SU-DHL-6 (cell line): ENCODE data around the gene XPO6.

ENCODE experiments used
- H2AFZ ChIP-seq: fragments of 200-600 bp; sonication (generic); 2 replicates; pipeline ENCODE4 v1.6.1; 2014; ENCODE audit warnings: low read depth, mild to moderate bottlenecking, moderate library complexity, mixed read lengths, antibody characterized with exemption, low read length; ENCODE audit not compliant: severe bottlenecking
- H3F3A ChIP-seq: fragments of 200-600 bp; shearing (Covaris generic); 2 replicates; pipeline ENCODE4 v1.6.0; 2016; ENCODE audit warnings: antibody characterized with exemption, mild to moderate bottlenecking; ENCODE audit not compliant: insufficient read depth
- H3K27ac ChIP-seq: fragments of 200-600 bp; sonication (generic); 2 replicates; pipeline ENCODE4 v1.5.1; 2016; ENCODE audit warnings: low read depth, mild to moderate bottlenecking, low read length, moderate library complexity, mixed read lengths
- H3K27me3 ChIP-seq: fragments of 200-600 bp; sonication (generic), shearing (Covaris generic); 2 replicates; pipeline ENCODE4 v1.6.0; 2014; ENCODE audit warnings: mild to moderate bottlenecking, low read length
- H3K36me3 ChIP-seq: fragments of 200-600 bp; sonication (generic); 2 replicates; pipeline ENCODE4 v1.6.1; 2014; ENCODE audit warnings: mild to moderate bottlenecking, low read length, mixed read lengths
- H3K4me2 ChIP-seq: fragments of 300-600, 200-600 bp; shearing (Covaris generic), sonication (generic); 2 replicates; pipeline ENCODE4 v1.6.0; 2014; ENCODE audit warnings: low read length, low read depth, mild to moderate bottlenecking; ENCODE audit not compliant: poor library complexity, severe bottlenecking
- H3K4me3 ChIP-seq: fragments of 200-600 bp; sonication (generic); 2 replicates; pipeline ENCODE4 v1.5.1; 2014; ENCODE audit warnings: antibody characterized with exemption, low read length, mild to moderate bottlenecking, mixed read lengths; ENCODE audit not compliant: insufficient read depth, poor library complexity, severe bottlenecking
- H3K79me2 ChIP-seq: fragments of 200-600 bp; sonication (generic); 2 replicates; pipeline ENCODE4 v1.6.1; 2014; ENCODE audit warnings: mild to moderate bottlenecking, low read length, moderate library complexity; ENCODE audit not compliant: insufficient read depth
- H3K9ac ChIP-seq: fragments of 200-600 bp; sonication (generic); 2 replicates; pipeline ENCODE4 v1.7.0; 2014; ENCODE audit warnings: mild to moderate bottlenecking, low read length
- H3K9me2 ChIP-seq: fragments of 200-600 bp; sonication (generic); replicated peaks from 2 replicates; pipeline ENCODE4 v1.6.1; 2014; ENCODE audit warnings: low read length; ENCODE audit not compliant: insufficient read depth
- H3K9me3 ChIP-seq: fragments of 200-600 bp; sonication (generic); 2 replicates; pipeline ENCODE4 v1.6.1; 2014; ENCODE audit warnings: low read length, mixed read lengths; ENCODE audit not compliant: insufficient read depth
- H4K20me1 ChIP-seq: fragments of 200-600 bp; sonication (generic); 2 replicates; pipeline ENCODE4 v1.6.1; 2014; ENCODE audit warnings: low read depth, mild to moderate bottlenecking, antibody characterized with exemption, low read length, moderate library complexity, mixed read lengths
- CTCF ChIP-seq: fragments of 200-600 bp; sonication (generic); IDR thresholded peaks from one replicate; pipeline ENCODE4 v1.5.1; 2017; ENCODE audit warnings: antibody characterized with exemption, mild to moderate bottlenecking, low read length, moderate library complexity; ENCODE audit not compliant: insufficient read depth, poor library complexity, severe bottlenecking
- EZH2phosphoT487 ChIP-seq: fragments of 200-600 bp; sonication (generic), shearing (Covaris generic); conservative IDR thresholded peaks from 2 replicates; pipeline ENCODE4 v1.6.1; 2018; ENCODE audit warnings: mild to moderate bottlenecking, antibody characterized with exemption, low read length, moderate library complexity, mixed read lengths

The XPO6 gene

GRCh38 chr16:28089205-28089991 lies 122.4 kb downstream of the XPO6 start:
- Histone ChIP-seq H3K27ac (no peak overlapping the region), H3F3A (0 out of 2 replicates have a peak, but pooled peaks cover 3% of the 10 kb centered on the region), H3K4me2 (no peak overlapping the region), H3K79me2 (no peaks in the 10 kb centered on the region), H3K9me2 (no peaks in the 10 kb centered on the region), H4K20me1 (no peaks in the 10 kb centered on the region), H3K4me3 (no peak overlapping the region), H3K36me3 (no peaks in the 10 kb centered on the region), H3K9me3 (no peaks in the 10 kb centered on the region), H3K27me3 (no peaks in the 10 kb centered on the region), H3K9ac (no peak overlapping the region), H2AFZ (no peak overlapping the region)
- TF ChIP-seq CTCF = no peak
- no peak for TF ChIP-seq EZH2phosphoT487

GRCh38 chr16:28087675-28088300 lies 124.0 kb downstream of the XPO6 start:
- H3K27ac ChIP-seq = no peak overlapping the region
- no peak overlapping the region for H3K4me3 ChIP-seq
- H4K20me1 ChIP-seq = no peaks in the 10 kb centered on the region
- no peaks in the 10 kb centered on the region for H3K27me3 ChIP-seq
- no peaks in the 10 kb centered on the region for H3K36me3 ChIP-seq
- 0 out of 2 replicates have a peak, but pooled peaks cover 3% of the 10 kb centered on the region for H3F3A ChIP-seq
- H3K9me2 ChIP-seq = no peaks in the 10 kb centered on the region
- no peaks in the 10 kb centered on the region for H3K9me3 ChIP-seq
- no peak overlapping the region for H3K9ac ChIP-seq
- H3K79me2 ChIP-seq = no peaks in the 10 kb centered on the region
- H3K4me2 ChIP-seq = no peak overlapping the region
- TF ChIP-seq CTCF (no peak), EZH2phosphoT487 (no peak)
- H2AFZ ChIP-seq = no peak overlapping the region

- Histone ChIP-seq H3K27ac (no peak overlapping the region), H3F3A (0 out of 2 replicates have a peak, but pooled peaks cover 3% of the 10 kb centered on the region), H3K4me3 (no peak overlapping the region), H3K27me3 (no peaks in the 10 kb centered on the region), H2AFZ (no peak overlapping the region), H3K9ac (no peak overlapping the region), H3K36me3 (no peaks in the 10 kb centered on the region), H4K20me1 (no peaks in the 10 kb centered on the region), H3K79me2 (no peaks in the 10 kb centered on the region), H3K4me2 (no peak overlapping the region), H3K9me2 (no peaks in the 10 kb centered on the region), H3K9me3 (no peaks in the 10 kb centered on the region)
- no peak for TF ChIP-seq CTCF
- TF ChIP-seq EZH2phosphoT487 = no peak
Observed at GRCh38 chr16:28087140-28087660, 124.6 kb downstream of the XPO6 start.
